GM11168 (cell line): ENCODE data around the gene GRB10.

Source experiments
- in situ Hi-C: fragments of 300-500 bp; cut with MboI; formaldehyde crosslinking; loops from one replicate; pipeline ENCODE4 v1.12.0; 2022; ENCODE audit warnings: low sequenced_read_pairs; ENCODE audit not compliant: unreplicated experiment

GRB10 gene

DNA sequence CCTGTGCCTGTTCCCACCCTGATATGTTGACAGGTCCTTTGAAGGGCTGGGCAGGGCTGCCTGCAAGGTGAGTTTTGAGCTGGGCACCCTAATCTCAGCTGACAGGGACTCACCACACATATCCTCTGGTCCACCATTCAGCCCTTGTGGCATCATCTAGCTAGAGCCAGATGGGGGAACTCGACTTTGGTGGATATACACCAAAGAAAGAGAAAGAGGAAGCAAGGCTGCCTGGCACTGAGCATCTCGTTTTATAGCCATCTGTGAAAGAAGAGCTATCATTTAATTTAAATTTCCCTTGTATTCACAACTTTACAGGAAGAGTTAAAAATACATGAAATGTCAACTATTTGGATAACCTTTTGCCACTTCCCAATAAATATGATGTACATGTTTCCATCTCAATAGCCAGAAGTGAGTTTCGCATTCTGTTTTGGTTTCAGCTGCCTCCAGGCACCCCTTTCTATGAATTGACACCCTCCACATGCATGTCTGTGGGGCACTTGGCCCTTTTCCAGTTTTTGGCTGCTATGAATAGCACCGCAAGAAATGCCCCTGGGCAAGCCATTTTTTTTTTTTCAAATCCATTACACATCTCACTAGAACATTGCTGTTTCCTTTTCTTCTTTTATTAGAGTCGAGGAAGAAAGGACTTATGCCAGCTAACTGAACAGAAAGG lies 22.9 kb upstream of the GRB10 start:
- in situ Hi-C loops, result no loop called here

DNA sequence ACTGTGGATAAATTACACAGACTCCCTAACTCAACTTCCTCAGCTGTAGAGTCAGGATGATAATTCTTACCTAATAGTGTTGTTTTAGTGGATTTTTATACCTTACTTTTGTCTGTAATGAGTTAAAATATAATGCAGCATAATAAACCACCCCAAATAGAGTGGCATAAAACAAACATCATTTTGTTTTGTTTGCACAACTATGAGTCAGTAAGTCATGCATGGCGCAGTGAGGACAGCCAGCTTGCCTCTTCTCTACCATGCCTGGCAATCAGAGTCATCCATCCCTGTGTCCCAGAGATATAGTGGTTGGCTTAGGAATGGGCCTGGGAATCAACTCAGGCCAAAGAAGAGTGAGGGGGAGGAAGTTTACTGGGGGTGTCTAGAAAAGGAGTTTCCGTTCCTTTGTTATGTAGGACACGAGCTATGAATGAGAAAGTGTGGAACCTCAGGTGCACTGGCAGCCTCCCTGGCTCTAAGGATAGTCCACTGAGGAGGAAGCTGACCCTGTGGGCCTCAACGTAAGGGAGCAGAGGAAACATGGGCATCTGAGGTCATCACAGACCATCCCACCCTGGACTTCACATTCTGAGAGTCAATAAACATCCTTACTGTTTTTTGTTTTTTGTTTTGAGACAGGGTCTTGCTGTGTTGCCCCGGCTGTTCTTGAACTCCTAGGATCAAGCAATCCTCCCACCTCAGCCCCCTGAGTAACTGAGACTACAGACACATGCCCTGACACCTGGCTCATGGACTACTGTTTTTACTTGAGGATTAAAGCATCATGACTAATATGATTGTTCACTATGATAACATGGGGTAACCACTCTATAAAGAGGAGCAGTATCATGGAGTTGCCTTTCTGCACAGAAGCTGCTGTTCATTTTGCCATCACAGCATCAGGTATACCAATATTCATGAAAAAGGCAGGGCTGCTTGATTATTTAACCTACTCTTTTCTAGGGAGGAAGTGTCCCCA lies 21.0 kb upstream of the GRB10 start:
- in situ Hi-C loops, result no loop called here

DNA sequence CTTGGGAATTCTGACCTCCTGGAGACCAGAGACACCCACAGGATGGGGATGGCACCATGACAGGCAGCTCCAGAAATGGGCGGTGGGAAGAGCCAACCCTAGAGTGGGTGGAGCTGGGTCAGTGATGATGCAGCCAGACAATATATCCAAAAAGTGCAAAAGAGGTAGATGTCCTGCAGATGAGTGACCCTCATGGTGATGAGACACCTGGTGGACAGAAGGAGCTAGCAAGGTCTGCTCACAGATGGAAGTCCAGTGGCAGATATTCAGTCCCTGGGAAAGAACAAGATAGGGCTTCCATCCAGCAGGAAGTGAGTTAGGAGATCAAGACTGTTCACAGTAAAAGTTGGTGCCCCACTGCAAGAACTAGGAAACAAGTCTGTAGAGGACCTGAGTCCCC lies 19.2 kb upstream of the GRB10 start:
- in situ Hi-C loops, result no loop called here

DNA sequence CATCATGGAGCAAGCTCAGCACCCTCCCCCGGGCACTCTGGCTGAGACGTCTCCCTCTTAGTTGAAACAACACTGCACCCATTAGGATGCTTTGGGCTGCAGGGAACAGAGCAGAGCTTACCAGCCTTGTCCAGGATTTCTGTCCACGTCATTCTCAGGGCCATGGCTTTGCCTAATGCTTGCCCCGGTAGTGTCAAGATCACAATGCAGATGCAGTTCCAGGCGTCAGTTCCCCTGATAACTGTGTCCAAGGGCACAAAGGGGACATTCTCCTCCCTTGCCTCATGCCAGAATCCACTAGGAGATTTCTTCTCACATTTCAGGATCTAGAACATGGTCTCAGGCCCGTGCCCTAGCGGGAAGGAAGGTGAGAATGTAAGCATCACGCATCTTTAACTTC lies 17.2 kb upstream of the GRB10 start:
- in situ Hi-C loops, result no loop called here

DNA sequence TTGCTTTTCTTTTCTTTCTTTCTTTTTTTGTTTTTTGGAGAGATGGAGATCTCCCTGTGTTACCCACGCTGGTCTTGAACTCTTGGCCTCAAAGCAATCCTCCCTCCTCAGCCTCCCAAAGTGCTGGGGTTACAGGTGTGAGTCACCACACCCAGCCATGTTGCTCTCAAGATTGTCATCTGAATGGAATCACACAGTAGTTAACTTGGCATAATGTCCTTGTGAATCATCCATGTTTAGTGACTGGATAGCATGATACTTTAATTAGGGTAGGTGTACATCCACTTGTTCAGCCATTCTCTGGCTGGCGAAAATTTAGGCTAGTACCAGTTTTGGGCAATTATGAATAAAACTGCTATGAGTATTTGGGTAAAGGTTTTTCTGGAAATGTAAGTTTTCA lies 15.4 kb upstream of the GRB10 start:
- in situ Hi-C loops, result no loop called here

DNA sequence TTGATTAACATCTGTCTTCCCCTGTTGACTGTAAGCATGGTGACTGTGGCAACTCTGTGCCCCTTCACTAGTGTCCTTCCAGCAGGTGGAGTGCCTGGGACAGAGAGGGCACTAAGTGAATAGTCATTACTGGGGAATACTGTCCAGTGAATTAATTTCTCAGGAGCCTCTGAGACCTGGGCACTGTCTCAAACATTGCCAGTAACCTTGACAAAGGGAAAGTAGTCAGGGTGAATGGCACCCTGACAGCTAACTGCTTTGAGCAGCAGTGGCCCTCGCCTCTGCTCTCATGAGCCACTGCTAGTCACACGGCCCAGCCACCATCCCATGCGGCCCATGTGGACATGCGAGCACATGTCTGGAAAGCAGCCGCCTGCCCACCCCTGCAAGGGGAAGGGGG lies 13.1 kb upstream of the GRB10 start:
- in situ Hi-C loops, result no loop called here

DNA sequence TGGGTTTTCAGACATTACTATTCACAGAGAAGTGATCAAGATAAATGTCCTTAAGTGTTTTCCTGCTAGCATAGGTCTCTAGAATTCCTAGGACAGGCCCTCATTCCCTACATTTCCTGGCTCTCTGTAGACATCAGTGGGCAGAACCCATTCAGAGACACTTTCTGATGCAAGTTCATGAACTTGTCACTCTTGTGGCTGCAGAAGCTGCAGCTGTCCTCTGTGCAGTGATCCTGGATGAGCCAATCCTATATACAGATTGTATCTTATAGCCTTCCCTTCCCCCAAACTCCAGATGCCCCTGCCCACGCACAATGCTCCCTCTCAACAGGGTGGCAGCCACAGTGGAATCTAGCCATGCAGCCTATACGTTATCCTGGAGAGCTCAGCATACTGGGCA lies 12.6 kb upstream of the GRB10 start:
- in situ Hi-C loops, result no loop called here

DNA sequence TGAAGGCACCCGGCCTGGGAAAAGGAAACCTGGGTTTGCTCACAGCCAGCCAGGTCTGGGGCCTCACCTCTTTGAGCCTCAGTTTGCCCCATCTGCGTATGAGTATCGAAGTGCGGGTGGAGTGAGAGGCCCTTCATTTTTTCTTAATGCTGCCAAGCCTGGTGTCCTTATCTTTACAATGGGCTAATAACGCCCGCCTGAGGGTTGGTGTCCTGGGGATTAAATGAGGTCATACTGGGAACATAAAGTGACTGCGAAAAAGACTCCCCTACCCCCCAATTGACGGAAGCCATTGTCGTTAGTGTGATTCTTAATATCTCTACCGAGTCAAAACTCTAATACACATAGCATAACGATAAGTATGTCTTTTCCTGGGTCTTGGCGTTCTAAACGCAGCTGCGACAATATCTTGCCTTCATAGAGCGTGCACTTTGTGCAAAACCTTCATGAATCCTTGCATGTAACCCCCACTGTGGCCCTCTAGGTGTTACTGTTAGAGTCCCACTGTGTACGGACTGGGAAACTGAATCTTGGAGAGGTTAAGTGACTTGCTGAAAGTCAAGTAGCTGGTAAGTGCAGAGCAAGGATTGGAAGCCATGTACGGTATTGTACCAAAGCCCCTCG lies 11.4 kb upstream of the GRB10 start:
- in situ Hi-C loops, result no loop called here

DNA sequence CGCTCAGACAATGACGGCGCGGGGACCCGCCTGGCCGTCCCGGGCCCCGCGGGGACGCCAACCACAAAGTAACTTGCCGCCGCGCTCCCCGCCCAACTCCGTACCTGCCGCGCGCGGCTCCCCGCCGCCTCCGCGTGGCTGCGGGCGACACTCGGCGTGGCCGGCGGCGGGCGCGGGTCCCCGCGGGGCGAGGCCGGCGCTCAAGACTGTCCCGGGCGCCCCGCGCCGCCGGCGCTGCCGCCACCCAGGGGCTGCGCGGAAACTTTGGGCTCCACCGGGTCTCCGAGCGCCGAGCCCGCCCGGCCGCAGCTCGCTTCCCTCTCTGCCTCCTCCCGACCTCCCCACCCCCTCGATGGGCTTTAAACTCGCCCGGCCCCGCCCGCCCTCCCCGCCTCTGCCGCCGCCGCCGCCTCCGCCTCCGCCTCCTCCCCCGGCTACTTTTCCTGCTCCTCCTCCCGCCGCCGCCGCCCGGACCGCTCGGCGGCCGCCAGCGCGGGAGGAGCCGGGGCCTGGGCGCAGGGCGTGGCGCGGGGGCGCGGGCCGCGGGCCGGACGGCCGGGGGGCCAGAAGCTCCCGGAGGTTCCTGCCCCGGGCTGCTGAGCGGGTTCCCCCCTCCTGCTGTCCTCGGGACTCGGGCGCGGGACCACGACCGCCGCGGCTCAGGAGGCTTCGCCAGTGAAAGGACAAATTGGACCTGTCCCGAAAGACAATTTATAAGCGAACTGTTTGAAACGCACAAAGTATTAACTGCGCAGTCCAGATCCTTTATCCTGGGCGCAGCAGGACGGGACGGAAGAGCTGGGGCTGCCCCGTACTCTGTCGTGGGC lies 10.6 kb upstream of the GRB10 start:
- in situ Hi-C loops, result no loop called here

DNA sequence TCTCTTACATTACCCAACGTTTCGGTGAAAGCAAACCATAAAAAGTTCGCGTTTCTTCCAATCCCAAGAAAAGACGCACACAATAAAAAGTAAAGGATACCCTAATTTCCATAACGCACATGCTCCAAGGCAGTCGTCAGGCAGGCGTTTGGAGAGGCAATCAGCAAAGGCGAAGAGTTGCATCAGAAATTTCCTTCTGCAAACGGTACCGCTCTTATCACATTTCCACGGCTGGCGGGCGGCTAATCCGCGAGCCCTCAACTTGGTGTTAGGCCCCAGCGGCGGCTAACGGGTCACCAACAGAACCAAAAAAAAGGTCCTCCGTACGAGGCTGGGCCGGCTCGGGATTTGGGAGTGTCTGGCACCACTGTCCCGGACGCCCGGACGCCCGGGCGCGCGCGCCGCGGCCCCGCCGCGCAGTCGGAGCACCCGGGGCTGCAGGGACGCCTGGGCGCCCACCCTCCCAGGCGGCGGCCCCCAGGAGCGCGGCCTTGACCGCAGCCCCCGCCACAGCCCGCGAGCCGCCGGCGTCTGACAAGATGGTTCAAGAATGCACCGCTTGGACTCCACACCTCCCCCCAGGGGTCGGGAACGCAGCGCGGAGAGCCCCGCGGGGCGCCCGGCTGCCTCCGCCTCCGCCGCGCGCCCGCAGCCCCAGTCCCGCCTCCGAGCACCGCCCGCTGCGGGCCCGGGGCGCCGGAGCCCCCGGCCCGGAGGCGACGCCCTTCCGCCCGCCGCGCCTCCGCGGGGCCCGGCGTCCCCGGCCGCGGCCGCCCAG lies 9.8 kb upstream of the GRB10 start:
- in situ Hi-C loops, result no loop called here

DNA sequence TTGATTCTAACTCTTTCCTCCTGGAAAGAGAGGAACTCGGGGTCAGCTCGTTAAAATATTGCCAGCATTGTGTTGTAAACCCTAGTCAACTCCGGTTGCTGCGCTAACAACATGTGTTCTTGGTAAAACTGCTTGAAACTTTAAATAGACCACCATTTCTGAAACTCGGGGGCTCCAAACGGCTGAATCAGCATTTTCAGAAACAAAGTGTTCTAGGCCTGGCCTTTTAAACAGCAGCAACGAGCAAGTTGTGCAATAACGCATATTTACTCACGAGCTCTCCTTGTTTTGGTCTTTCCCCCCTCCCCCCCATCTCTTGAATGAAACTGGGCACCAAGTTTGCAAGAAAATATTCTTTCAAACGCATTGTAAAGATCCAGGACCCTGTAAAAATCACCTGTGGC lies 9.2 kb upstream of the GRB10 start:
- in situ Hi-C loops, result no loop called here

DNA sequence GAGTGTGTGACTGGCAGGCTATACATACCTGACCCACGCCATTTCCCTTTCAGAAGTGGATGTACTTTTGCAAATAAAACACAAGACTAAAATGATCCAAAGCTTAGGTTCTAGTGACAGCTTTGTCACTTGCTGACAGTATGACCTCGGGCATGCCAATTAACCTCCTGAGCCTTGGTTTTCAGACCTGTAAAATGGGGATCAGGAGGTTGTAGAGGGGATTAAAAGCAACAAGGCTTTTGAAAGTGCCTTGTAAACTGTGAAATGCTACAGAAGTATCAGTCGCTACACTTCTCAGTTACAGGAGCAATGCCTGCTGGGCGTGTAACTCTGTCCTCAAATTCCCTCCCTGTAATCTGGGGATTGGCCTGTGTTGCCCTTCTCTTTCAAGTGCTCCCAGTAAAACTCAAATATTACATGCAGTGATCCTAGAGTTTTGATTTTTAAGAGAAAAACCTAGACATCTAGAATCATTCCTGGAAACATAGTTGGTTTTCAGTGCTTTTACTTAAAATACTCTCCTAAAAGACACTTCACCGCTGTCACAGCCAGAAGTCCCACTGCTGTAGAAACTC lies 8.8 kb upstream of the GRB10 start:
- in situ Hi-C loops, result no loop called here

DNA sequence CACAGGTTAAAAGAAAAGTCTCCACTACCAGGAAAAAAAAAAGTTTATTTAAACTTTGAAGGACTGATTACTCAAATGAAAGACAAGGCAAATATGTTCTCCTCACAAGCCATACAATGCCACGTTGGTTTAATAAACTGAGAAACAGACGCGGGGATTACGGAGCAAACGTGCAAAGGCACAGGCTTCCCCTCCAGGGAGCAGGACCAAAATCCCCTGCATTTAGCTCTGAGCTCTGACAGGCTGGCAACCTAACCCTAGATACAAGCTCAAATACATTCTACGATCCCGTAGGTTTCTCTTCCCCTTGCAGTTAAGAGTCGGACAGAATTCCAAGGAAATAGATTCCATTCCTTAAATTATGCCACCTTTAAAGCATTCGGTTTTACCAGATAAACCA lies 7.7 kb upstream of the GRB10 start:
- in situ Hi-C loops, result no loop called here

DNA sequence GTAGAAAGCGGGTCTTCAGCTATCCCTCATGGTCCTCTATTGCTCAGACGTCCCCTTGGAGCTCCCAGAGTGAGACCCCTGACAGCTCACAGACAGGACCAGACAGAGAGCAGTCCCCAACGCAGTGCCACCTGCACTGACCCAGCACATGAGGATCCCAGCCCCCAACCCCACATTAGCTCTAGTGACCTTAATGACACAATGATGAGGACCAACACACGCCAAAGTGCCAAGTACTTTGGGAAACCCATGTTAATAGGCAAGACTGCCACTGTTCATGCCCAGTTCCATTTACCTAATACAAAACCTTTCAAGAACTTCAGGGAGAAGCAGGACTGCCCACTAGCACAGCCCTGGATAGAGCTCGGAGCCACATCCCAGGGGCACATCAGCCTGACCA lies 5.7 kb upstream of the GRB10 start:
- in situ Hi-C loops, result no loop called here

DNA sequence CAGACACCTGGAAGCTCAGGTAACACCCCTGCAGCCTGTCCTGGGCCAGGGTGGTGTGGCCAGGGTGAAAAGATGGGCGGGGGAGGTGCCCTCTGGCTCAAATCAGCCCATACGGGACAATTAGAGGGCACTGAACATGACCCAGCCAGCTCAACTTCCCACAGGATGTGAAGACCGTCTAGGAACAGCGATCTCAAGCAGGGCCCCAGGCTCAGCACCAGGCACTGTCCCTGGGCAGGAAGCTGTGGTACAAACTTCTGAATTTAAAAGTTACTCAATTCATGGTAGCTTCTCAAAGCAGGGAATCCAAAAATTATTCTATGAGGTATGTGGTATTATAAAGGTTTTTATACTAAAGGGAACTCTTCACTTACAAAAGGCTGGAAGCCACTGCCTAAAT lies 5.1 kb upstream of the GRB10 start:
- in situ Hi-C loops, result no loop called here

DNA sequence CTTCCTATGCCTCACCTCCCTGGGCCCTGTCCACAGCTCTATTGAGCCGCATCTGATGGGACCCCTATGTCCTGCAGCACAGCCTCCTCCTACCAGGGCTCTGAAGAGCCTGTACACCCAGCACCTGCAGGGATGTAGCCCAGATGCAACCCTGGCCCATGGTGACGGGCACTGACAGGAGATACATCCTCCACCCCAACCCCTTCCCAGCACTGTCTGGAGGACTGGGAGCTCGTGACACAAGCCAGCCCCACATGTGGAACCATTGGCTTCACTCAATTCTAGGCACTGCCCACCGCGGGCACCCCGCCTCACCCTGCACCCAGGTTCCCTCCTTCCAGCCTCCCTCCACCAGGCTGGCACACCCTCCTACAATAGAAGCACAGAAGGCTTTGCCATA lies 2.6 kb upstream of the GRB10 start:
- in situ Hi-C loops, result no loop called here

DNA sequence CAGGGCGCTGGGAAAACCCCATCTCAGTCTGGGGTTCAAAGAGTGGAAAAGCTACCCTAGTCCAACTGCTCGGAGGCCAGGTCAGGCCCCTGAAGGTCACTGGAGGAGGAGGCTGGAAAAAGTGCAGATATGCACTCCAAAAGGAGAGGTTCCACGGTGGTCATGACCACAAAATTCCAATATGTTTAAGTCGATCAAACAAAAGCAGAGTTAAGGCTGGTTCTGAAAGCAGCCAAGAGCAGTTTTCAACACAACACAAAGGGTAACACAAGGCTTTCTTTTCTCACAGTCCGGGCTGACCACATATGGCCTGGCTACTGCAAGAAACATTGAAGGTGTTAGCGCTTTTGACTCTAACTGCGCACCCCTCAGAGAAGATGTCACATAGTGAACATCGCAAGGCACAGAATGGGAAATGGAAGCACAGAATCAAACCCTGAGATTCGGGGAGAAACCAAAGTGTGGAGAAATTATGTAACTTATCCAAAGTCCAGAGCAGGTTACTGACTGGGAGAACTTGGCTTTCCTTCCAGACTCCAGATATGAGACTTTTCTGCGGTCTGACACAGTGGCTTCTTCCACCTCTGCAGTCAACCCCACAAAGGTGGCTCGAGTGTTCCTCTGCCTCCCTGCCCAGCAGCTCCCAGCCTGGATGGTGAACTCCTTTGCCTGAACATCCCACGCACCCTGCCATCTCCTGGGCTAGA lies 1.3 kb upstream of the GRB10 start:
- in situ Hi-C loops, result no loop called here

DNA sequence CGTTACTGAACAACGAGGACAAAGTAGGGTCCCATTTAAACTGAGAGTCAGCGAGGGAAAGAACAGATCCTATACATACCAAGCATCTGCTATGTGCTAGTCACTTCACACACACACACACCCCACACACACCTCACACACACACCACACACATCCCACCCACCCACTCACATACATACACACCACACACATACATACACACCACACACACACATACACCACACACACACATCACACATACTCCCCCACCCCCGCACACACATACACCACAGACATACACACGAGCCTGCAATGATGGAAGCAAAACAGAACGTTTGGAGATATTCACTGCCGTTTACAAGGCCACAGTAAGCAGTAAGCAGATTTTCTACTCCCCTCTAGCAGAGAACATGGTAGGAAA lies 607 bp upstream of the GRB10 start:
- in situ Hi-C loops, result no loop called here
